ENCODE measurements around the gene CSF2. TPM values are rescaled to one million over a fixed set of nuclear protein-coding genes. Genes with fewer than 3 reads are reported as not detected.

The CSF2 gene
- total RNA-seq, 2 experiments from 2014 or later = not detected

- no peak for TF ChIP-seq CTCF (conservative IDR thresholded peaks at IDR 0.05; ENCODE audit: low read length)
- TF ChIP-seq EZH2phosphoT487 (IDR thresholded peaks at IDR 0.05; ENCODE audit: borderline replicate concordance, low read depth, low read length) = no peak
- BruUV-seq (replicated peaks) = no TSS peak
- DNase-seq (ENCODE audit: low spot score) = no peak
- Histone ChIP-seq H3K4me1 (ENCODE audit: insufficient read depth, low read length, poor library complexity, severe bottlenecking) (no peaks in the 10 kb centered on the region), H3K36me3 (ENCODE audit: insufficient read depth, low read length) (no peaks in the 10 kb centered on the region), H4K20me1 (ENCODE audit: insufficient read depth, low read length) (no peaks in the 10 kb centered on the region), H3K4me3 (ENCODE audit: low read depth, low read length, poor library complexity, severe bottlenecking) (no peak overlapping the region), H3K9me3 (ENCODE audit: low read length) (no peaks in the 10 kb centered on the region), H3K27ac (ENCODE audit: low read depth, low read length, poor library complexity, severe bottlenecking) (no peak overlapping the region), H3K4me2 (ENCODE audit: low read length) (no peak overlapping the region), H3K9me2 (ENCODE audit: insufficient read depth, low read length) (no peaks in the 10 kb centered on the region), H3K79me2 (ENCODE audit: insufficient read depth, low read depth, low read length) (no peaks in the 10 kb centered on the region), H2AFZ (ENCODE audit: low read length) (no peak overlapping the region)
- POLR2A ChIA-PET = no interaction called here
- CTCF ChIA-PET (ENCODE audit: unreplicated experiment) = no interaction called here
- intact Hi-C loops (cut with micrococcal nuclease; ENCODE audit: unreplicated experiment) = no loop called here
Observed at GRCh38 chr5:132082329-132083023, 8.9 kb downstream of the CSF2 start.

GRCh38 chr5:132083071-132083678 lies 9.6 kb downstream of the CSF2 start:
- no peaks in the 10 kb centered on the region for H3K9me3 ChIP-seq (ENCODE audit: low read length)
- intact Hi-C loops (cut with micrococcal nuclease; ENCODE audit: unreplicated experiment) = no loop called here

More at GRCh38 chr5:132083071-132083678, 9.6 kb downstream of the CSF2 start:
- Histone ChIP-seq H3K36me3 (ENCODE audit: insufficient read depth, low read length) (no peaks in the 10 kb centered on the region), H3K4me3 (ENCODE audit: low read depth, low read length, poor library complexity, severe bottlenecking) (no peak overlapping the region), H3K27ac (ENCODE audit: low read depth, low read length, poor library complexity, severe bottlenecking) (no peak overlapping the region), H3K9me2 (ENCODE audit: insufficient read depth, low read length) (no peaks in the 10 kb centered on the region), H4K20me1 (ENCODE audit: insufficient read depth, low read length) (no peaks in the 10 kb centered on the region), H2AFZ (ENCODE audit: low read length) (no peak overlapping the region), H3K4me1 (ENCODE audit: insufficient read depth, low read length, poor library complexity, severe bottlenecking) (no peaks in the 10 kb centered on the region), H3K4me2 (ENCODE audit: low read length) (no peak overlapping the region), H3K79me2 (ENCODE audit: insufficient read depth, low read depth, low read length) (no peaks in the 10 kb centered on the region)
- ChIA-PET CTCF (ENCODE audit: unreplicated experiment) (no interaction called here), POLR2A (no interaction called here)
- no peak for DNase-seq (ENCODE audit: low spot score)
- BruUV-seq (replicated peaks) = no TSS peak
- TF ChIP-seq CTCF (conservative IDR thresholded peaks at IDR 0.05; ENCODE audit: low read length) (no peak), EZH2phosphoT487 (IDR thresholded peaks at IDR 0.05; ENCODE audit: borderline replicate concordance, low read depth, low read length) (no peak)

Data from OCI-LY7 (cell line).